H7 (cell line): ENCODE data around the gene SLIT3. TPM values are rescaled to one million over a fixed set of nuclear protein-coding genes. Genes with fewer than 3 reads are reported as not detected.

Source experiments
- DNase-seq: peaks from one replicate; pipeline ENCODE4 v3.0.0; 2012
- H3K27me3 ChIP-seq: 2 replicates; pipeline ENCODE4 v1.6.0; 2011; ENCODE audit warnings: mild to moderate bottlenecking, low read length; ENCODE audit not compliant: control insufficient read depth, insufficient read depth
- H3K36me3 ChIP-seq: replicated peaks from 2 replicates; pipeline ENCODE4 v1.5.1; 2011; ENCODE audit warnings: low read length; ENCODE audit not compliant: control insufficient read depth, insufficient read depth
- H3K4me3 ChIP-seq: 2 replicates; pipeline ENCODE4 v1.5.1; 2011; ENCODE audit warnings: low read depth, mild to moderate bottlenecking, control low read depth, low read length, moderate library complexity; ENCODE audit not compliant: insufficient read depth
- total RNA-seq: library from RNA; depleted of rRNA; stranded (reverse); fragments of >200 nt; shearing (Covaris generic); gene quantifications from 2 replicates; pipeline ENCODE4 v1.2.3, GENCODE V29; 2014

Gene SLIT3
- total RNA-seq, 1 experiment from 2014 or later, result 0.97 TPM

DNA sequence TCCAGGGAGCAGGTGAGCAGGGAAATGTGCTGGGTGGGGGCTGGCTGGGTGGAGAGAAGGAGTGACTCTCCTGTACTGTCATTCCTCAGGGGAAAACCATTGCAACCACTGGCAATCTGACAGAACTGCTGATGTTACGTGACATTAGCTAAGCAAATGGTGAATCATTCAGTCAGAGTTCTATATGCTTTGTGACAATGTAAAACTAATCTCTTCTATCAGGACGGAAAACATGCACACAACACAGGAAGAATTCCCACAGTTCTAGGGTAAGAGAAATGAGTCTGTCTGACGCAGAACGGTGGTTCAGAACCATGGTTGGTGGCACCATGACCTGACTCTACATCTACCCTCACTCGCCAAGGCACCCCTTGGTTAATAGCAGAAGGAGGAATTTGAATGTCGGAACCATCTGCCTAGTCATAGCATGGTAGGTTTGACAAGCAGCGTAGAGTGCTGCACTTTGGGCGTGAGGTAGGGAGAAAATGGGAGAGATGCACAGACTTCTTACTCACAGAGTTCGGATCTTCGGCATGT lies 478.1 kb downstream of the SLIT3 start:
- no peak overlapping the region for H3K4me3 ChIP-seq
- no peak for DNase-seq
- no peaks in the 10 kb centered on the region for H3K27me3 ChIP-seq
- H3K36me3 ChIP-seq, result no peaks in the 10 kb centered on the region

DNA sequence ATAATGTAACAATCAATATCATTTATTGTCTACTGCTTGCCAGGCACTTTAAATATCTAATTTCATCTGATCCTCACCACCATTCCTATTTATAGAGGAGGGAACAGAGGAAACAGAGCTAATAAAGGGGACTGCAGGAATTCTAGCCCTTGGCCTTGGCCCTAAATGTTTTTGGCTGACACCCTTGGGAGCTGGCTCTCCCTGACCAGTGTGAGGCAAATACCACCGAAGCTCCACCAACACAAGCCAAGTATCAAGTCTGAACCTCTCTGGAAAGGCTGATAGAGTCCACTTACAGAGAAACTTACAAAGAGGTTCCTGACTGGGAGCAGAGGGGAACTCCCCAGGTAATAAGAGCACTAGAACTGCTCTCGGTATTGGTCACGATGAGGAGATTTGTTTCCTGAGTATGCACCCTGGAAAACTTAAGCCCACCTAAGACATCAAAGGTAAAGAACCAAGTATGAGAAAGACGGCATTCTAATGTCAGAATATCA lies 478.6 kb downstream of the SLIT3 start:
- no peak for DNase-seq
- no peaks in the 10 kb centered on the region for H3K36me3 ChIP-seq
- no peaks in the 10 kb centered on the region for H3K27me3 ChIP-seq
- H3K4me3 ChIP-seq, result no peak overlapping the region

DNA sequence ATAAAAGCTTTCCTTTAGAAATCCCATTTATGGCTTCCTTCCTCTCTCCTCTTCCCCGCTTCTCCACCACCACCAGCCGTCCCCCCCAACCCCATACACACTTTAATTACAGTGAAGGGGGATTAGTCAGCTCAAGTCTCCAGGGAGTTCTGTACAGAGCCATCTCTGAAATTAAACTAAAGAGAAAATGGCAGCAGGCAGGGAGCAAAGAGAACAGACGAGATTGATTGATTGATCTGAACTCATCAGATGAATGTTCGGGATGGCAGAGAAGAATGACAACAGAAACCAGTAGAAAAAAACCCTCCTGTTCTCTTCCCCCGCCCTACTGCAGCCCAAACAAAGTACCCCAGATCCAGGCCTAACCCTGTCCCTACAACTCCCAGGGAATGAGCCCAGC lies 480.1 kb downstream of the SLIT3 start:
- no peaks in the 10 kb centered on the region for H3K36me3 ChIP-seq
- H3K27me3 ChIP-seq, result no peaks in the 10 kb centered on the region
- no peak for DNase-seq

DNA sequence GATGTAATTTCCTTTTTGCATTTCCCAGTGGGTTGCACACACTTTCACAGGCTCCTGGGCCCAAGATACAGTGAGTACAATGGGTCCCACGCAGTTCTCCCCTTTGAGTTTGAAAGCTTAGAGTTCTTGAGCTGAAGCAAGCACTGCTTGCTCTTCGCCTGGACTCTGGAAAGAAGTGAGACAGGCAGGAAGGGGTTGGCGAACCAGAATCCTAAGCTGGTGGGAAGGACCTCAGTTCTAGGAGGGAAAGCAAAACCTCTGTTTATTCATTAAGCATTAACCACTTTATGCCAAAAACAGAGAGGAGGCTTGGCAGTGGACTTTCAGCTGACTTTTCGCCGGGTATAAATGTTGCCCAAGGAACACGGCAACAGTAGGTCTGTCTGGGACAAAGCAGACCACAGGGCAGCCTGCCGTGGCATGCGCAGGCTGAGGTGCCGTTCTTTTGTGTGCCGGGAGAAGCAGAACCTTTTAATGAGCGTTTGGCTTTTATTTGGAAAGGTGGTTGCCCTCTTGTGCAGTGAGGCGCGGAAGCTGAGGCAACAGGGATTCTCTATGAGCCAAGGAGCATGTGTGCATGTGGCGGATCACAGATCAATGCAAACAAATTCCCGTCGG lies 481.8 kb downstream of the SLIT3 start:
- no peak for DNase-seq
- Histone ChIP-seq H3K36me3 (no peaks in the 10 kb centered on the region), H3K4me3 (no peak overlapping the region), H3K27me3 (no peaks in the 10 kb centered on the region)

More for the DNA sequence above, 480.1 kb downstream of the SLIT3 start:
- H3K4me3 ChIP-seq, result no peak overlapping the region

DNA sequence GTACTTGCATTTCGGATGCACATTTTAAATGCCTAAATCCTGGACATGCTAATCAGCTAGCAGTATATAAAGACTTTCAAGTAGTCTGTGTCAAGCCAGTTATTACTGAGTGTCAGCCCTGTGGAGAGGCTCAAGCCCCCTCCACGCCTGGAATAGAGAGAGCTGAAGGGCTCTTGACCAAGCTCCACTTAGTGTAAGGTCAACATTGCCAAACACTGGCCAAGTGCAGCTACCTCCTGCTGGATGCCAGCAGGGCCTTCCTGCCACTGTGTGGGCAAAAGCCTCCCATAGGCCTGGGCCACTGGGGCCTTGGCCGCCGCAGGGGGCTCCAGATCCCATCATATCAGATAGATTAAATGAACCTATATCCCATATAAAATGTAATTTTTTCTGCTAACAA lies 482.4 kb downstream of the SLIT3 start:
- H3K27me3 ChIP-seq, result no peaks in the 10 kb centered on the region
- no peak for DNase-seq
- H3K36me3 ChIP-seq, result no peaks in the 10 kb centered on the region
- no peak overlapping the region for H3K4me3 ChIP-seq

DNA sequence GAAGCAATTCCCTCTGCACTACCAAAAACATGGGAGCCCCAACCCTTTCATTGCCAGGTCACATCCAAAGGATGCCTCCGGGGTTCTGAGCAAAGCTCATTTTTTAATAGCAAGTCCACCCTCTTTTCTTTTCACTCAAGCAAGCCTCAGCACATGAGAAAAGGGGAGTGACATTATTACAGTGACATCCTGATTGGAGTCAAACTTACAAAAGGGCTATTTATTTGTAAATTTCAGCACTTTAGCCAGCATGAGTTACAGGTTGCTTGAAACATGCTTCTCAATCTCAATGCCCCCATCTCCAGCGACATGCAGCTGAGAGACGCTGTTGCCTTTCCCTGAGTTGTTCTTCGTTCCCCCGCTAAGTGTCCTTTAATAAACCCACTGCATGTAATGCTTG lies 483.3 kb downstream of the SLIT3 start:
- no peaks in the 10 kb centered on the region for H3K27me3 ChIP-seq
- no peaks in the 10 kb centered on the region for H3K36me3 ChIP-seq
- no peak for DNase-seq
- H3K4me3 ChIP-seq, result no peak overlapping the region

DNA sequence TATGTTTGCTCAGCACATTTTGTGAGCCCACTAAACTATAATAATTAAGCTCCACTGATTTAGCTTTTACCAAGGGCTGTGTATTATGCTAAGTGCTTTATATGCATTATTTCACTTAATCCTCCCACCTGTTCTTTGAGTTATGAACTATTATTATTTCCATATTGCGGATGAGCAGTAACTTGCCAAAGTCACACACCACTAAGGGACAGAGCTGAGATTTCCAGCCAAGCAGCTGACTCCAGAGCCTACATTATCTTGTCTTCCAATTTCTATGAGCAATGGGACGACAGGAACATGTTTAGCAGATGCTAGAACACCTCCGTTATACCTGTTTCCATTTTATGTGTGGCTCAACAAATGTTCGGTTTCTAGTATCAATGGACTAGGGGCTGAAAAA lies 484.3 kb downstream of the SLIT3 start:
- Histone ChIP-seq H3K36me3 (no peaks in the 10 kb centered on the region), H3K27me3 (no peaks in the 10 kb centered on the region), H3K4me3 (no peak overlapping the region)
- DNase-seq, result no peak

DNA sequence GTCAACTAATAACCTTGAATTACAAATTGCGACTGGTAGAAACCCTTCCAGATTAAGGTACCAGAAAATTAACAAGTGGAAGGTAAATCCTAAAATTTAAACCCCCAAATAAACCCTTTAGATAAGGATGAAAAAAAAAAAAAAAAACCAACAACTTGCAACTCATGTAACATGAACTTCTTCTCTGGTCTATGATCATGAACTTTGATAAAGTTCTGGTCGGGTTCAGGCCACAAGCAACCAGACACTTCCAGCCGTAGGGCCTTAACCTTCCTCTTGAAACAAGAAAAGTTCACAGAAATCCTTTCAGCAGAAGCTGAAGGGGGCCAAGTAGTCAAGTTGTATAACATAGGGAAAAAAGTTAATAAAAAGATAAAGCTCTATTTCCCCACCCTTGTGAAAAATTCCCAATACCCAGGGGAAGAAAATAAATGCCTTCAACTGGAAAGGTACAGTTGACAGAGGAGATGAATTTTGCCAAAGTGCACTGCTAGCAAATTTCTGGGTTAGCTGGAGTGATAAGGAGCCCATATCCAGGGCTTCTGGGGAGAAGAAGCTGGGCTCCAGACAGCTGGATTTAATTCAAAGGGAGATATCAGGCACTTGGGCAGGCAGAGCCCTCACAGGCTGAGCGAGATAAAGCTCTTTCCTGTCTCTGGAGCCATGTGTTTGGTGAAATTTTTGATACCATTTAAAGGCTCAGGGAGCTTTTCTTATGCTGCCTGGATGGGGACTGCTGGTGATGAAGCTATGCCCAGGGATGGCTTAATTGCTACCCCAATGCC lies 487.6 kb downstream of the SLIT3 start:
- Histone ChIP-seq H3K27me3 (no peaks in the 10 kb centered on the region), H3K36me3 (no peaks in the 10 kb centered on the region), H3K4me3 (no peak overlapping the region)
- DNase-seq, result no peak

DNA sequence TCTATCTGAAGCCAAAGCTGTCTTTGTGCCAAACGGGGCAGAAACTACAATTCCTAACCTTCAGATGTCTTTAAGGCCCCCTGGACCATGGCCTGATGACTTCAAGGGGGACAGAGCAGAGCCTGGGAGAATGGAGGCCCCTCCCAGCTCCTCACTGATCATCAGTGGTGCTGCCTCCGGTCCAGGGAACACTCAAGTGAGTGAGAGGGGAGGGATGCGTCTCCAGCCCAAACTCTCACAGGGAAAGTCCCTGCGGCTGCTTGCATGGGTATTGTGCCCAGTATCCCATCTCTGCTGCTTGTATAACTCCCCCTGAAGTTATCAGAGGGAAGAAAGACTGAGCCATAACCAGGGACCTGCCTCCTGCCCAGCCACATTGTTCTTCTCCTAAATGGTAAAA lies 490.3 kb downstream of the SLIT3 start:
- no peaks in the 10 kb centered on the region for H3K27me3 ChIP-seq
- no peak overlapping the region for H3K4me3 ChIP-seq
- no peak for DNase-seq
- no peaks in the 10 kb centered on the region for H3K36me3 ChIP-seq

DNA sequence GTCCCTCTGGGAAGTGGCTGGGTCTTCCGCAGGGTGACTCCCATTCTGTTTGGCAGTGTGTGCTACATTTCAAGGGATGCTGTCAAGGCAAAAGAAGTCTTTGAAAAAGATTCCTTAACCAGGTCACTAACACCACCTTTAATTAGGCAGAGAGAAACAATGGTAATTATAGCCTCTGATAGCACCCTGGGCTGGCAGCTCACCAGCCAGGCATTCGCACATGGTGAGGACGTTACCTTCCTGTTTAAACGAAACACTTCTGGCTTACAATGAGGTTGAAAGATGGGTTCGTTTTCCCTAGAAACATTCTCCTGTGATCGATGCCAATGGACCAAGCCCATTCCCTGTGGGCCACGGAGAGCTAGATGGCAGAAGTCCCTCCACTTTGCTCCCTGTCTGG lies 491.7 kb downstream of the SLIT3 start:
- DNase-seq, result no peak
- Histone ChIP-seq H3K27me3 (no peaks in the 10 kb centered on the region), H3K36me3 (no peaks in the 10 kb centered on the region), H3K4me3 (no peak overlapping the region)

DNA sequence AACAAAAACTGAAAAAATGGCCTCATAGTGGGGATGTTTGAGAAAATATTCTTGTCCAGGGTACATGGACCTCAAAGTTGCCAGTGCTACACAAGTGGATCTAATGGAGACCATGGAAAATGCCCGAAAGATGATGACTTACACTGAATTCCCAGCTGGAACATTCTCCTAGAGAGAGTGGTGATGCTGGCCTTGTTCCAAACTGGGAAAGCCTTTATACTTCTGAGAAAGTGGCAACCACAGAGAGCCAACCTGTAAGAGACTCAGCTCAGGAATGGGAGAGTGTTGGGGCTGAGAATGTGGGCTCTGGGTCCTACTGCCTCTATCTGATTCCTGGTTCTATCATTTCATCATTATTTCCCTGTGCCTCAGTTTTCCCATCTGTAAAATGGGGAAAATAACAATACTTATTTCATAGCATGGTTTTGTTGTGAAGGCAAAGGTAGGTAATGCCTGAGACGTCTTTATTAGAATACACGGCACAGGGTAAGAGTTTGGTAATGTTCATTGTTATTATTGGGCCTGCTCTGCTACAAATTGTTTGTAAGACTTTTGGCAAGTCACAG lies 492.8 kb downstream of the SLIT3 start:
- Histone ChIP-seq H3K36me3 (no peaks in the 10 kb centered on the region), H3K27me3 (no peaks in the 10 kb centered on the region), H3K4me3 (no peak overlapping the region)
- no peak for DNase-seq

DNA sequence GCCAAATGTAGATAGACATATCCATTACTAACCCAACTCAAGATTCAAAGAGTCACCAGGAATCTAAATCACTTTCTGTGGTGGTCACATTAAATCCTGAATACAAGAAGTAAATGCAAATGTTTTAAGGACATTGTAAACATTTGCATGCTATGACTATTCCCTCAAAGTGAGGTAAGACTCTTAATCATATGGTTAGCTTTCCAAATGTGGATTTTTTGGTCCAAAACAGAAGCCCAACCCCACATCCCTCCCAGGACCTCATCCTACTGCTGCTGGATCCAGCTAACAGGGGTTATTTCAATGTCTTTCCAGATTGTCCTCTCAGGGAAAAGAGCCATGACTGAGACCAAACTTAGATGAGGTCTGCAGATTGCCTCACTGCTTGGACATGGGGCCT lies 493.7 kb downstream of the SLIT3 start:
- H3K4me3 ChIP-seq, result no peak overlapping the region
- H3K36me3 ChIP-seq, result no peaks in the 10 kb centered on the region
- DNase-seq, result no peak
- H3K27me3 ChIP-seq, result no peaks in the 10 kb centered on the region

DNA sequence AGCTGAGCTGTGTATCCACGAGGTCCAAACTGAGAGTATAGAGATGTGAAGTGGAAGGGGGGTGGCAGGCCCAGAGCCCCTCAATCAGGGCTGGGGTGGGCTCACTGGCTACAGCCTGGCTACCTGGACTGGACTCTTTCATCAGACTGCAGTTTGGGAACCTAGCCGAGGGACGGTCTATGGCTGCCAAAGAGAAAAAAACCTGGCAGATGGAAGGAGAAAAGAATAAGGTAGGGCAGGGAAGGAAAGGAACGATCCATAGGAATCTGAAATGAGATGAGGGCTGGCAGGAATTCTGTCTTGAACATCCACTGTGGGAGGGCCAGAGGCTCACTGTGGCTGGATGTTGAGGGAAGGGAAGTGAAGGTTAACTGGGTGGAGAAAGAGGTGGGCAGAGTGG lies 497.4 kb downstream of the SLIT3 start:
- Histone ChIP-seq H3K27me3 (no peaks in the 10 kb centered on the region), H3K4me3 (no peak overlapping the region), H3K36me3 (no peaks in the 10 kb centered on the region)
- no peak for DNase-seq

DNA sequence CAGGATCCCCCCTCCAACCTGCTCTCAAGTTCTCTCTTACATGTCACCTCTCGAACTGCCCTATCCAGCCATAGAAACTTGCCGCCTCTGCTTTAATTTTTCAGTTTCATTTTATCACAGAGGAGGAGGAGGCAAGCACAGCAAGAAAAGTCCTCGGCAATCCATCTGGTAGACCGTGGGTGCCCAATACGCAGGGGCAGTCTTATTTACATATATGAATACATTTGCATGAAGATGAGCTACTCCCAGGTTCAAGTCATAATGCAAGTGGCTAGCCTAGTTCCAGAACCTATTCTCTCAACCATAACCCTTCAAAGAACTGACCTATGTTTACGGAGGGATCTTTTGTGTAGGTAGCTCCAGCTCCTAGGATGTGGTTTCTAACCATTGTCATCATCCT lies 498.6 kb downstream of the SLIT3 start:
- no peaks in the 10 kb centered on the region for H3K36me3 ChIP-seq
- H3K27me3 ChIP-seq, result no peaks in the 10 kb centered on the region
- no peak for DNase-seq
- no peak overlapping the region for H3K4me3 ChIP-seq

DNA sequence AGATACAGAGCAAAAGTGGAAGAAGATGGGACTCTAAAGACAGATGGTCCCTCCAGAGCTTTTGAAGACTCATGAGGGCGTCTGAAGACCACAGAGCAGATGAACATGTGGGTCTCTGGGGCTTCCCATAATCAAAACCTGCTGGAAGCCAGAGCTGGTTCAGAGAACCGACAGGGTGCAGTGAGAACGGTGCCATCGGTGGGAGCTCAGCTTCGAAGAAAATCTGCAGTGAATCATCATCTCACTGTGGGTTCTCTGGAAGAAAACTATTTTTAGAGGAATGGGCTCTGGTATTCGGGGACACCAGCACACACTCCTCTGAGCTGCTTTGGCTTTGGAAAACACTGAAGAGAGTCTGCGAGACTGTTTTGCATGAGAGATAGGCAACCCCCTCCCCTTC lies 499.4 kb downstream of the SLIT3 start:
- DNase-seq, result no peak
- Histone ChIP-seq H3K27me3 (no peaks in the 10 kb centered on the region), H3K36me3 (no peaks in the 10 kb centered on the region), H3K4me3 (no peak overlapping the region)
